ENCODE measurements around the gene PALS1. TPM values are rescaled to one million over a fixed set of nuclear protein-coding genes. Genes with fewer than 3 reads are reported as not detected.
A peak's percentile ranks its signal among the peaks of the same experiment; 100 is the strongest.

PALS1 gene
- total and polyA plus RNA-seq, 2 experiments from 2014 or later, result 11.7 to 31.8 TPM

DNA sequence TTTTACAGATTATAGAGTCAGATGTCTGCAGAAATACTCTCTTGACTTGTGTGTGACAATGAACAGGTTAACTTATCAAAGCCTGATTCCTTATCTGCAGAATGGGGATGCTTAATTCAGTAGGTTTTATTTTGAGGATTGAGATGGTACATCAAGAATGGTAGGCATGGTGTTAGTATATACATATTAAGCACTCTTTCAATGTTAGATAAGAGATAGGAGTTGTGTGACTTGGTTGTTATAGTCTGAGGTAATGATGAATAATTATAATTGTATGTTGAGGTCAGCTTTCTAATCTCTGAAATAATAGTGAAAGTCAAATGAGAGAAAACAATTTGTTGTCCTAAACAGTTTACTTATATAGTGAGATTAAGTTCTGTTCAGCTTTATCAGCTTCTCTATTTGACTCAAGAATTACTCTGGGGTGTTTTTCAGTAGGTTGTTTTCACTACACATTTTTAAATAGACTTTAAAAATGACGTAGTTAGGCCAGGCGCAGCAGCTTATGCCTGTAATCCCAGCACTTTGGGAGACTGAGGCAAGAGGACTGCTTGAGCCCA, 11.9 kb downstream of the PALS1 start:
- H3K36me3 ChIP-seq, result no peaks in the 10 kb centered on the region
- no peaks in the 10 kb centered on the region for H3K9me3 ChIP-seq (ENCODE audit: low read depth)
- no peaks in the 10 kb centered on the region for H3K27me3 ChIP-seq
- H3K4me1 ChIP-seq (ENCODE audit: low read depth), result no peaks in the 10 kb centered on the region
- H3K27ac ChIP-seq, result no peak overlapping the region
- no peak overlapping the region for H3K4me3 ChIP-seq
- no peak for DNase-seq (ENCODE audit: low read depth in 1 of 2, low spot score in 1 of 2)
- TF ChIP-seq, protein P1, sequence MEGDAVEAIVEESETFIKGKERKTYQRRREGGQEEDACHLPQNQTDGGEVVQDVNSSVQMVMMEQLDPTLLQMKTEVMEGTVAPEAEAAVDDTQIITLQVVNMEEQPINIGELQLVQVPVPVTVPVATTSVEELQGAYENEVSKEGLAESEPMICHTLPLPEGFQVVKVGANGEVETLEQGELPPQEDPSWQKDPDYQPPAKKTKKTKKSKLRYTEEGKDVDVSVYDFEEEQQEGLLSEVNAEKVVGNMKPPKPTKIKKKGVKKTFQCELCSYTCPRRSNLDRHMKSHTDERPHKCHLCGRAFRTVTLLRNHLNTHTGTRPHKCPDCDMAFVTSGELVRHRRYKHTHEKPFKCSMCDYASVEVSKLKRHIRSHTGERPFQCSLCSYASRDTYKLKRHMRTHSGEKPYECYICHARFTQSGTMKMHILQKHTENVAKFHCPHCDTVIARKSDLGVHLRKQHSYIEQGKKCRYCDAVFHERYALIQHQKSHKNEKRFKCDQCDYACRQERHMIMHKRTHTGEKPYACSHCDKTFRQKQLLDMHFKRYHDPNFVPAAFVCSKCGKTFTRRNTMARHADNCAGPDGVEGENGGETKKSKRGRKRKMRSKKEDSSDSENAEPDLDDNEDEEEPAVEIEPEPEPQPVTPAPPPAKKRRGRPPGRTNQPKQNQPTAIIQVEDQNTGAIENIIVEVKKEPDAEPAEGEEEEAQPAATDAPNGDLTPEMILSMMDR (IDR thresholded peaks at IDR 0.05; ENCODE audit: low read depth, low read length), result no peak

DNA sequence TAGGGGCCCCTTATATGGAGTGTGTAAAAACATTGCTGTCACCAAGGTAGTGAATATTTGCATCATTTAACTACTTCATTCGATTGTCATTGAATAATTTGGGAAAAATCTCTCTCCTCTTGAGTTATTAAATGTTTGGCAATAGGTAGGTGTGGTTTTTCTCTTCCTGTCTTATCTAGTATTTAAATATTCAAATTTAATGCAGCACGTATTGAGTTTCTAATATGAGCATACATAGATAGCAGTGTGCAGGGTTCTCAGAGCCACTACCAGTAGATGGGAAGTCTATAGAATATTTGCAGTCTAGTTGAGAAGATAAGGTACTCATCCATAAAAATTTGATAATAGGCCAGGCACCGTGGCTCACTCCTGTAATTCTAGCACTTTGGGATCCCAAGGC, 16.7 kb downstream of the PALS1 start:
- H3K4me1 ChIP-seq (ENCODE audit: low read depth), result no peaks in the 10 kb centered on the region
- TF ChIP-seq, protein P1 (IDR thresholded peaks at IDR 0.05; ENCODE audit: low read depth, low read length), result no peak
- no peak for DNase-seq (ENCODE audit: low read depth in 1 of 2, low spot score in 1 of 2)
- no peaks in the 10 kb centered on the region for H3K9me3 ChIP-seq (ENCODE audit: low read depth)
- no peak overlapping the region for H3K27ac ChIP-seq
- no peaks in the 10 kb centered on the region for H3K27me3 ChIP-seq
- no peaks in the 10 kb centered on the region for H3K36me3 ChIP-seq
- no peak overlapping the region for H3K4me3 ChIP-seq

DNA sequence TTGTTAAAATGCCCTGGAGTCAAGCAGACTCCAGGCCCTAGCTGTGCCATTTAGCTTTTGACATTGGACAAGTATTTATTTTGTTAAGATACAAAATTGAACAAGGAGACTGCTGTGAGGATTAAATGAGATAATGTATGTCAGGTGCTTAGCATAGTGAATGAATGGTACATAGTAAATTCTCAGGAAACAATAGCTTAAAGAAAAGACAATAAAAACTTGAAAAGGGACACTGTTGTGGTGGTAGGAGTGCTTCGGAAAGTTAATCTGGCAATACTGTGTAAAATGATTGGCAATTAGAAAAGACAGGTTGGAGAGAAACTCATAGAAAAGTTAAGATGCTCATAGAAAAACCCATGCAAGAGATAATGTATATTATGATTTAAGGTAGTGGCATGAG, 19.7 kb downstream of the PALS1 start:
- H3K4me1 ChIP-seq (ENCODE audit: low read depth), result no peaks in the 10 kb centered on the region
- H3K4me3 ChIP-seq, result no peak overlapping the region
- H3K27ac ChIP-seq, result no peak overlapping the region
- TF ChIP-seq, protein P1 (IDR thresholded peaks at IDR 0.05; ENCODE audit: low read depth, low read length), result no peak
- H3K27me3 ChIP-seq, result no peaks in the 10 kb centered on the region
- H3K9me3 ChIP-seq (ENCODE audit: low read depth), result no peaks in the 10 kb centered on the region
- H3K36me3 ChIP-seq, result no peaks in the 10 kb centered on the region
- no peak for DNase-seq (ENCODE audit: low read depth in 1 of 2, low spot score in 1 of 2)

DNA sequence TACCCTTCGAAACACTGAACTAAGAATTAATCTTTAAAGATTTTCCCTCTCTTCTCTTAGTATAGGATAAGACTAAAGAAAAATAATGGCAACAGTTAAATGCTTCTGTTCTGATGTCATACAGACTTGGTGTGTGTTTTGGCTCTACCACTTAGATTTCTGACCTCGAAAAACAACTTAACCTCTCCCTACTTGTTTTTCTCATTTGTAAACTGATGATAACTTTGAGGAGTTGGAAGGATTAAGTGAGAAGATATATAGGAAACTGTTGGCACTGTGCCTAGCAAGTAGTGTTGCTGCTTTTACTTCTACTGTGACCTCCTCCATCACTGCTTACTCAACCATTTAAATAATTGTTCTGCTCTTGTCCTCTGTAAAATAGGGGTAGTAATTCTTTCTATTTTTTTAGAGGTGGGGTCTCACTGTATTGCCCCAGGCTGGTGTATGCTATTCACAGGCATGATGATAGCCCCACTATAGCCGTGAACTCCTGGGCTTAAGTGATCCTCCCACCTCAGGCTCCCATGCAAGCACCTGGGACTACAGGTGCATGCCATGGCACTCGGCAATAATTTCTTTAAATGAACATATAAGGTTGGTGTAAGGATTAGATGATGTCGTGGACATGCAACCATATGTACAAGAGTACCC, 22.4 kb downstream of the PALS1 start:
- H3K36me3 ChIP-seq, result no peaks in the 10 kb centered on the region
- no peaks in the 10 kb centered on the region for H3K27me3 ChIP-seq
- no peak overlapping the region for H3K4me3 ChIP-seq
- H3K9me3 ChIP-seq (ENCODE audit: low read depth), result no peaks in the 10 kb centered on the region
- TF ChIP-seq, protein P1 (IDR thresholded peaks at IDR 0.05; ENCODE audit: low read depth, low read length), result no peak
- DNase-seq (ENCODE audit: low read depth in 1 of 2, low spot score in 1 of 2), result peak in 1 of 2 donors; percentile 83
- peaks cover 7% of the 10 kb centered on the region for H3K4me1 ChIP-seq (ENCODE audit: low read depth)
- H3K27ac ChIP-seq, result no peak overlapping the region

DNA sequence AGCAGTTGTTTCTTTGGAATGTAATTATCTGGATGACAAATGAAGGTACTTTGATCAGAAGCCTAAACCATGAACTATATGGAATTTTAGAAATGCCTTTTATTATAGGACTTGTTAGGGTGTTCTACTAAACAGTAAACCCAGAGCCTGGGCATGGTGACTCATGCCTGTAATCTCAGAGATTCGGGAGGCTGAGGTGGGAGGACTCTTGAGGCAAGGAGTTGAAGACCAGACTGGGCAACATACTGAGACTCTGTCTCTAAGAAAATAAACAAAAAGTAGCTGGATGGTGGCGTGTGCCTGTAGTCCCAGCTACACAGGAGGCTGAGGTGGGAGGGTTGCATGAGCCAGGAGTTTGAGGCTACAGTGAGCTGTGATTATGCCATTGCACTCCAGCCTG, 23.9 kb downstream of the PALS1 start:
- Histone ChIP-seq H3K36me3 (no peaks in the 10 kb centered on the region), H3K4me1 (ENCODE audit: low read depth) (peaks cover 22% of the 10 kb centered on the region), H3K9me3 (ENCODE audit: low read depth) (no peaks in the 10 kb centered on the region), H3K27me3 (no peaks in the 10 kb centered on the region), H3K27ac (no peak overlapping the region), H3K4me3 (no peak overlapping the region)
- TF ChIP-seq, protein P1 (IDR thresholded peaks at IDR 0.05; ENCODE audit: low read depth, low read length), result no peak
- peak in 1 of 2 donors; percentile 58 for DNase-seq (ENCODE audit: low read depth in 1 of 2, low spot score in 1 of 2)

All from cardiac muscle cell (in vitro differentiated cells and primary cell).